Mesendoderm (in vitro differentiated cells): ENCODE data around the gene PRM3.
A peak's percentile ranks its signal among the peaks of the same experiment; 100 is the strongest.

Experiments used
- DNase-seq: peaks from one replicate; pipeline ENCODE4 v3.0.0; 2013
- H2AK5ac ChIP-seq: 2 replicates; pipeline ENCODE4 v1.6.1; 2013; ENCODE audit warnings: low read length, inconsistent platforms
- H2BK120ac ChIP-seq: 2 replicates; pipeline ENCODE4 v1.6.1; 2013; ENCODE audit warnings: low read depth, mild to moderate bottlenecking, low read length, moderate library complexity, mixed read lengths
- H2BK15ac ChIP-seq: replicated peaks from 2 replicates; pipeline ENCODE4 v1.6.1; 2013; ENCODE audit warnings: low read depth, mild to moderate bottlenecking, moderate library complexity
- H2BK5ac ChIP-seq: 2 replicates; pipeline ENCODE4 v1.6.1; 2013; ENCODE audit warnings: low read length, inconsistent platforms
- H3K18ac ChIP-seq: 2 replicates; pipeline ENCODE4 v1.6.1; 2013; ENCODE audit warnings: mild to moderate bottlenecking, low read length, mixed read lengths
- H3K23ac ChIP-seq: one replicate; pipeline ENCODE4 v1.6.1; 2013; ENCODE audit warnings: low read length
- H3K27ac ChIP-seq: 2 replicates; pipeline ENCODE4 v1.5.1; 2013; ENCODE audit warnings: low read depth, mild to moderate bottlenecking, inconsistent platforms, low read length, moderate library complexity
- H3K27me3 ChIP-seq: 2 replicates; pipeline ENCODE4 v1.6.1; 2013; ENCODE audit warnings: low read length, control low read depth, mild to moderate bottlenecking, inconsistent platforms; ENCODE audit not compliant: insufficient read depth, poor library complexity
- H3K36me3 ChIP-seq: 2 replicates; pipeline ENCODE4 v1.6.1; 2013; ENCODE audit warnings: low read length, inconsistent platforms; ENCODE audit not compliant: control insufficient read depth, insufficient read depth
- H3K4ac ChIP-seq: one replicate; pipeline ENCODE4 v1.6.1; 2013; ENCODE audit warnings: low read depth, mild to moderate bottlenecking, low read length, moderate library complexity
- H3K4me1 ChIP-seq: 2 replicates; pipeline ENCODE4 v1.6.1; 2013; ENCODE audit warnings: low read depth, low read length, inconsistent platforms; ENCODE audit not compliant: control insufficient read depth
- H3K4me2 ChIP-seq: 2 replicates; pipeline ENCODE4 v1.6.1; 2013; ENCODE audit warnings: low read length
- H3K4me3 ChIP-seq: 2 replicates; pipeline ENCODE4 v1.5.1; 2013; ENCODE audit warnings: mild to moderate bottlenecking, low read length
- H3K56ac ChIP-seq: one replicate; pipeline ENCODE4 v1.6.1; 2013; ENCODE audit warnings: low read length
- H3K79me1 ChIP-seq: 2 replicates; pipeline ENCODE4 v1.6.1; 2013; ENCODE audit warnings: low read length, inconsistent platforms
- H3K79me2 ChIP-seq: 2 replicates; pipeline ENCODE4 v1.6.1; 2013; ENCODE audit warnings: mild to moderate bottlenecking, low read length; ENCODE audit not compliant: control insufficient read depth, insufficient read depth
- H3K9ac ChIP-seq: 2 replicates; pipeline ENCODE4 v1.6.1; 2013; ENCODE audit warnings: low read length, inconsistent platforms
- H4K5ac ChIP-seq: one replicate; pipeline ENCODE4 v1.6.1; 2013; ENCODE audit warnings: low read length
- H4K8ac ChIP-seq: one replicate; pipeline ENCODE4 v1.6.1; 2013; ENCODE audit warnings: low read depth, mild to moderate bottlenecking, control low read depth, low read length, moderate library complexity
- WGBS: extraction: QIAGEN DNeasy Blood & Tissue Kit; methylation state at CpG from one replicate; pipeline ENCODE4 v1.1.7; 2013; ENCODE audit warnings: low lambda C conversion rate, missing lambda C conversion rate; ENCODE audit not compliant: insufficient coverage; ENCODE audit errors: extremely low coverage; 5-methylcytosine and 5-hydroxymethylcytosine counted together

PRM3 gene

GRCh38 chr16:11283820-11284248 lies 10.4 kb upstream of the PRM3 start:
- Histone ChIP-seq H3K36me3 (no peaks in the 10 kb centered on the region), H3K27ac (no peak overlapping the region), H2BK5ac (no peak overlapping the region), H3K27me3 (no peaks in the 10 kb centered on the region), H2BK15ac (no peak overlapping the region), H3K4me1 (no peaks in the 10 kb centered on the region), H3K4me2 (no peak overlapping the region), H3K56ac (peak overlapping the region; percentile 31), H3K79me1 (no peaks in the 10 kb centered on the region), H4K8ac (no peak overlapping the region), H3K23ac (no peak overlapping the region), H3K79me2 (no peaks in the 10 kb centered on the region), H3K9ac (no peak overlapping the region), H2AK5ac (no peak overlapping the region), H3K18ac (no peak overlapping the region), H4K5ac (no peak overlapping the region), H2BK120ac (no peak overlapping the region), H3K4me3 (no peak overlapping the region), H3K4ac (no peak overlapping the region)
- WGBS, result no CpG with 5 or more reads among the region's 4 CpGs
- DNase-seq, result peak; percentile 37

GRCh38 chr16:11280616-11281522 lies 7.4 kb upstream of the PRM3 start, which contains the start of gene PRM1:
Gene PRM1, minus strand, starts transcription at chr16:11281330. Its CDS starts 92 bp downstream, at chr16:11281238.
- H3K18ac ChIP-seq, result no peak within 1 kb of the TSS
- no peaks in the 10 kb centered on the region for H3K36me3 ChIP-seq
- H3K56ac ChIP-seq, result no peak within 1 kb of the TSS
- no peak within 1 kb of the TSS for H2BK120ac ChIP-seq
- no peak within 1 kb of the TSS for H3K9ac ChIP-seq
- DNase-seq, result no peak
- H2BK15ac ChIP-seq, result no peak within 1 kb of the TSS
- H3K4me3 ChIP-seq, result no peak within 1 kb of the TSS
- no peaks in the 10 kb centered on the region for H3K79me2 ChIP-seq
- H3K27me3 ChIP-seq, result no peaks in the 10 kb centered on the region
- H3K4me1 ChIP-seq, result no peaks in the 10 kb centered on the region
- no peak within 1 kb of the TSS for H3K4ac ChIP-seq
- no peak within 1 kb of the TSS for H3K23ac ChIP-seq
- no peak within 1 kb of the TSS for H4K5ac ChIP-seq
- H2AK5ac ChIP-seq, result no peak within 1 kb of the TSS
- no peak within 1 kb of the TSS for H3K27ac ChIP-seq
- no CpG with 5 or more reads among the region's 25 CpGs for WGBS
- no peak within 1 kb of the TSS for H3K4me2 ChIP-seq
- no peaks in the 10 kb centered on the region for H3K79me1 ChIP-seq
- no peak within 1 kb of the TSS for H2BK5ac ChIP-seq
- no peak within 1 kb of the TSS for H4K8ac ChIP-seq

GRCh38 chr16:11278681-11279628 lies 5.5 kb upstream of the PRM3 start:
- Histone ChIP-seq H3K4me1 (peaks cover under 1% of the 10 kb centered on the region), H2BK5ac (no peak overlapping the region), H3K79me2 (no peaks in the 10 kb centered on the region), H3K4ac (no peak overlapping the region), H3K27me3 (no peaks in the 10 kb centered on the region), H3K79me1 (no peaks in the 10 kb centered on the region), H3K56ac (no peak overlapping the region), H2BK120ac (no peak overlapping the region), H2BK15ac (no peak overlapping the region), H3K4me2 (no peak overlapping the region), H4K8ac (no peak overlapping the region), H4K5ac (no peak overlapping the region), H3K18ac (no peak overlapping the region), H3K27ac (no peak overlapping the region), H2AK5ac (no peak overlapping the region), H3K23ac (no peak overlapping the region), H3K9ac (no peak overlapping the region), H3K4me3 (no peak overlapping the region), H3K36me3 (no peaks in the 10 kb centered on the region)
- WGBS, result no CpG with 5 or more reads among the region's 7 CpGs
- no peak for DNase-seq

GRCh38 chr16:11277607-11278337 lies 4.3 kb upstream of the PRM3 start:
- no peaks in the 10 kb centered on the region for H3K79me1 ChIP-seq
- no peak overlapping the region for H3K4me3 ChIP-seq
- H3K79me2 ChIP-seq, result no peaks in the 10 kb centered on the region
- H4K5ac ChIP-seq, result no peak overlapping the region
- no peak overlapping the region for H3K18ac ChIP-seq
- no peak overlapping the region for H3K4me2 ChIP-seq
- peaks cover 2% of the 10 kb centered on the region for H3K4me1 ChIP-seq
- DNase-seq, result no peak
- no peak overlapping the region for H2BK5ac ChIP-seq
- no peaks in the 10 kb centered on the region for H3K36me3 ChIP-seq
- no peak overlapping the region for H3K23ac ChIP-seq
- no peak overlapping the region for H2BK15ac ChIP-seq
- H3K56ac ChIP-seq, result no peak overlapping the region
- H3K9ac ChIP-seq, result no peak overlapping the region
- H3K27me3 ChIP-seq, result no peaks in the 10 kb centered on the region
- no peak overlapping the region for H2BK120ac ChIP-seq
- H2AK5ac ChIP-seq, result no peak overlapping the region
- H4K8ac ChIP-seq, result no peak overlapping the region
- no peak overlapping the region for H3K4ac ChIP-seq
- no peak overlapping the region for H3K27ac ChIP-seq
- no CpG with 5 or more reads among the region's 12 CpGs for WGBS

GRCh38 chr16:11276896-11277593 lies 3.6 kb upstream of the PRM3 start:
- no peak overlapping the region for H3K4me3 ChIP-seq
- H3K79me2 ChIP-seq, result no peaks in the 10 kb centered on the region
- no peak for DNase-seq
- H4K5ac ChIP-seq, result no peak overlapping the region
- H3K27me3 ChIP-seq, result no peaks in the 10 kb centered on the region
- no peak overlapping the region for H3K9ac ChIP-seq
- H3K18ac ChIP-seq, result no peak overlapping the region
- H3K4me1 ChIP-seq, result peaks cover 2% of the 10 kb centered on the region
- no peak overlapping the region for H3K56ac ChIP-seq
- no peak overlapping the region for H3K4me2 ChIP-seq
- no peak overlapping the region for H3K4ac ChIP-seq
- no CpG with 5 or more reads among the region's 11 CpGs for WGBS
- H2BK120ac ChIP-seq, result no peak overlapping the region
- no peak overlapping the region for H3K27ac ChIP-seq
- no peaks in the 10 kb centered on the region for H3K36me3 ChIP-seq
- no peak overlapping the region for H2BK5ac ChIP-seq
- H2BK15ac ChIP-seq, result no peak overlapping the region
- no peak overlapping the region for H2AK5ac ChIP-seq
- no peak overlapping the region for H4K8ac ChIP-seq
- no peak overlapping the region for H3K23ac ChIP-seq
- H3K79me1 ChIP-seq, result no peaks in the 10 kb centered on the region
